ENCODE data around the gene RNF138. TPM values are rescaled to one million over a fixed set of nuclear protein-coding genes. Genes with fewer than 3 reads are reported as not detected.

Gene RNF138, protein sequence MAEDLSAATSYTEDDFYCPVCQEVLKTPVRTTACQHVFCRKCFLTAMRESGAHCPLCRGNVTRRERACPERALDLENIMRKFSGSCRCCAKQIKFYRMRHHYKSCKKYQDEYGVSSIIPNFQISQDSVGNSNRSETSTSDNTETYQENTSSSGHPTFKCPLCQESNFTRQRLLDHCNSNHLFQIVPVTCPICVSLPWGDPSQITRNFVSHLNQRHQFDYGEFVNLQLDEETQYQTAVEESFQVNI
- total RNA-seq, result 33.9 and 35.3 TPM in 2 replicates

DNA sequence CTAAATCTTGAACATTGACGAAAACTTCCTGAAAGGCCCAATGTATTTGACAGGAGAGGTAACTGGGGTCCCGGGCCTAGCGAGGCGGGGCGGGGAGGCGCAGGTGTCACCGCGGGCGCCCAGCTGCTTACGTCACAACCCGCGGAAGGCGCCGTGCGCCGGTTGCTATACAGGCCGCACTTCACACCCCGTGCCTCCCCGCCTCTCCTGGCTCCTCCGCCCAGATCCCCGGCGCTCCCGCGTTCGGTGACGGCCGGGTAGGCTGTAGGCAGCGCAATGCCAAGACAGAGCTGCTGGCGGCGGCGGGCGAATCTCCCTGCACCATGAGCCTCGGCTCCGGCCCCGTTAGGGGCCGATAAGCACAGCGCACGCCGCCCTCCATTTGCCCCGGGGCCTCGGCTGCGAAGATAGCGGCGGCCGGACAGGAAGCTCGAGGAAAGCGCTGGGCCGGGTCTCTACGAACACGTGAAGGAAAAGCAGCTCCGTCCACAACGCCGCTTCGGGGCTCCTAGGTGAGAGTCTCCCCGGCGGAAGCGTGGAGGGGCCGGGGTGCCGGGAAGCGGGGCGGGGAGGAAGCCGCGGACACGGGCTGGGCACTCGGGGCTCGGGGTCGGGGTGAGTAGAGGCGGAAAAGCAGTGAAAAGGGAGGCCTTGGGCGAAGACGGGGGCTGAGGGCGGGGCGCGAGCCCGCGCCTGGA is at the start of gene RNF138:
RNF138 (plus strand) TSS at position 151 of the 698 bp plus-strand sequence. CDS start 903 bp downstream, outside the sequence.

Other genes starting within 250 kb of the RNF138 start
- gene TRAPPC8, start 148.7 kb upstream of the RNF138 start, total RNA-seq, result 33.9 and 36.8 TPM in 2 replicates
- 3.5 and 4.0 TPM in 2 replicates for gene RNF125, start 73.0 kb upstream of the RNF138 start, total RNA-seq
- gene MEP1B, start 98.2 kb downstream of the RNF138 start, total RNA-seq, result not detected in 2 replicates

All from mammary microvascular endothelial cell (primary cell).